HCT116 (cell line): ENCODE data around the gene CTNNA1. TPM values are rescaled to one million over a fixed set of nuclear protein-coding genes. Genes with fewer than 3 reads are reported as not detected.

Experiments
- ATAC-seq: fragments of 200-7000 bp; cut with Tn5 transposase; 2 replicates; pipeline ENCODE4 v1.9.1; 2020; ENCODE audit warnings: mild to moderate bottlenecking, moderate library complexity
- BruUV-seq: library from RNA; stranded (reverse); fragments of 400-500 nt; replicated peaks from 2 replicates; lab custom pipeline; 2021; lab: Mats Ljungman, UMichigan
- CTCF ChIA-PET: fragments of 300-600 bp; sonication (Branson Sonifier 250); formaldehyde crosslinking; loops from one replicate; lab custom pipeline; 2021; ENCODE audit warnings: antibody characterized with exemption; lab: Charles Lee
- POLR2A ChIA-PET: fragments of 300-600, 350-600 bp; sonication (Branson Sonifier 250); formaldehyde crosslinking; loops from one replicate; lab custom pipeline; 2021; ENCODE audit warnings: antibody characterized with exemption; lab: Charles Lee
- RAD21 ChIA-PET, 2 experiments: fragments of 300-600 bp; sonication (Branson Sonifier 250); formaldehyde crosslinking; loops; one replicate each; lab custom pipeline; 2023; ENCODE audit warnings: low total read pairs in 2 of 2; ENCODE audit not compliant: uncharacterized antibody in 2 of 2, unreplicated experiment in 2 of 2, low non-redundant PET in 1 of 2; lab: Charles Lee
- DNase-seq: peaks from one replicate; pipeline ENCODE4 v3.0.0-alpha.2; 2010; ENCODE audit warnings: low read depth, low spot score
- H2AFZ ChIP-seq: fragments of 200-600 bp; shearing (Covaris generic), sonication (generic); 2 replicates; pipeline ENCODE4 v1.6.1; 2017; ENCODE audit warnings: low read depth, mixed run types, mixed read lengths, antibody characterized with exemption, low read length; ENCODE audit not compliant: poor library complexity, severe bottlenecking
- H3K27ac ChIP-seq: 2 replicates; pipeline ENCODE4 v1.5.1; 2012; ENCODE audit warnings: low read depth, low read length
- H3K27me3 ChIP-seq: fragments of 200-600 bp; sonication (generic); 2 replicates; pipeline ENCODE4 v1.6.1; 2016; ENCODE audit warnings: mixed run types, low read length, mixed read lengths; ENCODE audit not compliant: insufficient read depth
- H3K36me3 ChIP-seq, 2 experiments: fragments of 200-500 bp in 1 of 2; fragments of 200-600 bp in 1 of 2; sonication (Bioruptor generic) in 1 of 2; sonication (generic) in 1 of 2; 2 replicates each; pipeline versions ENCODE4 v1.5.1 to v1.6.1; 2014 to 2016; ENCODE audit warnings: low read length in 2 of 2, inconsistent platforms in 1 of 2, mixed read lengths in 1 of 2, mixed run types in 1 of 2; ENCODE audit not compliant: insufficient read depth in 2 of 2, control insufficient read depth in 1 of 2
- H3K4me1 ChIP-seq, 2 experiments: fragments of 200-600 bp in 1 of 2; sonication (generic) in 1 of 2; 2 replicates each; pipeline versions ENCODE4 v1.5.1 to v1.6.1; 2012 to 2017; ENCODE audit warnings: low read length in 2 of 2, inconsistent platforms in 1 of 2, mild to moderate bottlenecking in 1 of 2, mixed read lengths in 1 of 2, mixed run types in 1 of 2, moderate library complexity in 1 of 2; ENCODE audit not compliant: insufficient read depth in 2 of 2, control insufficient read depth in 1 of 2
- H3K4me2 ChIP-seq: fragments of 200-600 bp; sonication (generic); 2 replicates; pipeline ENCODE4 v1.6.1; 2017; ENCODE audit warnings: mixed run types, low read length, mixed read lengths
- H3K4me3 ChIP-seq, 2 experiments: fragments of 200-600 bp in 1 of 2; sonication (generic) in 1 of 2; replicated peaks in 1 of 2; 2 replicates each; pipeline ENCODE4 v1.5.1; 2011 to 2016; ENCODE audit warnings: low read length in 2 of 2, control low read depth in 1 of 2, low read depth in 1 of 2, mild to moderate bottlenecking in 1 of 2, mixed read lengths in 1 of 2, mixed run types in 1 of 2
- H3K79me2 ChIP-seq: fragments of 200-600 bp; sonication (generic); 2 replicates; pipeline ENCODE4 v1.6.1; 2017; ENCODE audit warnings: mild to moderate bottlenecking, mixed run types, low read length, moderate library complexity, mixed read lengths; ENCODE audit not compliant: insufficient read depth
- H3K9ac ChIP-seq: fragments of 200-600 bp; sonication (generic); 2 replicates; pipeline ENCODE4 v1.6.1; 2016; ENCODE audit warnings: low read length, mixed read lengths
- H3K9me2 ChIP-seq: fragments of 200-600 bp; sonication (generic), shearing (Covaris generic); 2 replicates; pipeline ENCODE4 v1.6.1; 2017; ENCODE audit warnings: mixed run types, mild to moderate bottlenecking, moderate library complexity; ENCODE audit not compliant: insufficient read depth
- H3K9me3 ChIP-seq, 2 experiments: fragments of 200-500 bp in 1 of 2; fragments of 200-600 bp in 1 of 2; sonication (Bioruptor generic) in 1 of 2; sonication (generic) in 1 of 2; 2 replicates each; pipeline ENCODE4 v1.6.1; 2014 to 2017; ENCODE audit warnings: low read length in 2 of 2, mixed read lengths in 2 of 2, inconsistent platforms in 1 of 2, low read depth in 1 of 2, mild to moderate bottlenecking in 1 of 2, mixed run types in 1 of 2, moderate library complexity in 1 of 2; ENCODE audit not compliant: control insufficient read depth in 1 of 2, insufficient read depth in 1 of 2
- H4K20me1 ChIP-seq: fragments of 200-600 bp; sonication (generic), shearing (Covaris generic); 2 replicates; pipeline ENCODE4 v1.6.1; 2017; ENCODE audit warnings: mixed run types, mild to moderate bottlenecking, moderate library complexity; ENCODE audit not compliant: insufficient read depth
- CBX3 ChIP-seq: IDR thresholded peaks from 2 replicates; pipeline ENCODE4 v1.6.1; 2012; ENCODE audit warnings: low read depth
- CEBPB ChIP-seq: IDR thresholded peaks from 2 replicates; pipeline ENCODE4 v1.6.1; 2012; ENCODE audit warnings: low read depth
- CTCF ChIP-seq, 3 experiments: fragments of 200-600 bp in 1 of 3; sonication (generic) in 1 of 3; IDR thresholded peaks in 2 of 3; conservative IDR thresholded peaks in 1 of 3; 2 replicates each; pipeline ENCODE4 v1.5.1; 2012 to 2017; ENCODE audit warnings: low read depth in 2 of 3, low read length in 2 of 3, antibody characterized with exemption in 1 of 3, borderline replicate concordance in 1 of 3, control low read depth in 1 of 3, mild to moderate bottlenecking in 1 of 3, mixed read lengths in 1 of 3, mixed run types in 1 of 3, moderate library complexity in 1 of 3; ENCODE audit not compliant: insufficient read depth in 1 of 3
- EGR1 ChIP-seq: IDR thresholded peaks from 2 replicates; pipeline ENCODE4 v1.6.1; 2012; ENCODE audit warnings: low read depth
- EZH2phosphoT487 ChIP-seq: fragments of 200-600 bp; IDR thresholded peaks from 2 replicates; pipeline ENCODE4 v1.6.1; 2018; ENCODE audit warnings: antibody characterized with exemption, borderline replicate concordance
- JUND ChIP-seq: IDR thresholded peaks from 2 replicates; pipeline ENCODE4 v1.6.1; 2012
- RAD21 ChIP-seq: IDR thresholded peaks from 2 replicates; pipeline ENCODE4 v1.6.1; 2012; ENCODE audit warnings: low read depth, mild to moderate bottlenecking
- SIN3A ChIP-seq: IDR thresholded peaks from 2 replicates; pipeline ENCODE4 v1.6.1; 2012; ENCODE audit warnings: low read depth
- SP1 ChIP-seq: IDR thresholded peaks from 2 replicates; pipeline ENCODE4 v1.6.1; 2012; ENCODE audit warnings: low read depth
- ZBTB33 ChIP-seq: IDR thresholded peaks from 2 replicates; pipeline ENCODE4 v1.6.1; 2011; ENCODE audit warnings: mild to moderate bottlenecking, low read length, moderate library complexity; ENCODE audit not compliant: insufficient replicate concordance; ENCODE audit errors: extremely low read depth
- intact Hi-C: fragments of 100-400 bp; cut with micrococcal nuclease; formaldehyde crosslinking; loops from 2 replicates; pipeline ENCODE4 v1.10.0; 2022
- total RNA-seq: library from RNA; stranded (reverse); gene quantifications from one replicate; pipeline ENCODE4 v1.2.1, GENCODE V29; 2021; ENCODE audit not compliant: unreplicated experiment
- TF ChIP-seq, protein P1 (sequence below): IDR thresholded peaks from 2 replicates; pipeline ENCODE4 v1.6.1; 2012; ENCODE audit warnings: low read depth

CTNNA1 gene
- total RNA-seq, 1 experiment from 2014 or later = 313 TPM

DNA sequence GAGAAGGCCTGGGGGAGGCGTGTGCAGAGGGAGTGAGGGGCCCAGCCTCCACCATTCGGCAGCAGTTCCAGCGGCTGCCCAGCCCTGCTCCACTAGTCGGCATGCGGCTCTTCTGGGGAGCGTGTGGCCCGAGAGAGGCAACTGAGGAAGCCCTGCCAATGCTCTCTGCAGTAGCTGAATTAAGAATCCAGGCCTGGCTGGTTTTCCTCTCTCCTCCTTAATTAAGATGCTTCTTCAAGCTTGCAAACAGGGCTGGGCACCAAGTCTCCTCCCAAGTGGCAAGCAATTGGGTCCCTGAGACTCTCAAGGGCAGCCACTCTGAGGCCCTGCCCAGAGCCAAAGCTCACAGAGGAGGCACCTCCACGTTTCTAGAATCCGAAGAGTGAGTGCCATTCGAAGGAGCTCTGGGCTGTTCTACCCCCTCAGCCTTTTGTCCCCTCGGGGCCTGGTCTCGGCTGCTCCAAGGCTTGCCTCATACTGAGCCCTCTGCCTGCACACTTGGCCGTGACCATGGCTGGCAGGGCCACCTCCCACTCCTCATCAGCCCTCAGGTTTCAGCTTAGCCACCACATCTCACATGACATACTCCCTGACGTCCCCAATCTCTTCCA is 197.3 kb downstream of the CTNNA1 start:
- DNase-seq = no peak
- CTCF ChIA-PET = no interaction called here

DNA sequence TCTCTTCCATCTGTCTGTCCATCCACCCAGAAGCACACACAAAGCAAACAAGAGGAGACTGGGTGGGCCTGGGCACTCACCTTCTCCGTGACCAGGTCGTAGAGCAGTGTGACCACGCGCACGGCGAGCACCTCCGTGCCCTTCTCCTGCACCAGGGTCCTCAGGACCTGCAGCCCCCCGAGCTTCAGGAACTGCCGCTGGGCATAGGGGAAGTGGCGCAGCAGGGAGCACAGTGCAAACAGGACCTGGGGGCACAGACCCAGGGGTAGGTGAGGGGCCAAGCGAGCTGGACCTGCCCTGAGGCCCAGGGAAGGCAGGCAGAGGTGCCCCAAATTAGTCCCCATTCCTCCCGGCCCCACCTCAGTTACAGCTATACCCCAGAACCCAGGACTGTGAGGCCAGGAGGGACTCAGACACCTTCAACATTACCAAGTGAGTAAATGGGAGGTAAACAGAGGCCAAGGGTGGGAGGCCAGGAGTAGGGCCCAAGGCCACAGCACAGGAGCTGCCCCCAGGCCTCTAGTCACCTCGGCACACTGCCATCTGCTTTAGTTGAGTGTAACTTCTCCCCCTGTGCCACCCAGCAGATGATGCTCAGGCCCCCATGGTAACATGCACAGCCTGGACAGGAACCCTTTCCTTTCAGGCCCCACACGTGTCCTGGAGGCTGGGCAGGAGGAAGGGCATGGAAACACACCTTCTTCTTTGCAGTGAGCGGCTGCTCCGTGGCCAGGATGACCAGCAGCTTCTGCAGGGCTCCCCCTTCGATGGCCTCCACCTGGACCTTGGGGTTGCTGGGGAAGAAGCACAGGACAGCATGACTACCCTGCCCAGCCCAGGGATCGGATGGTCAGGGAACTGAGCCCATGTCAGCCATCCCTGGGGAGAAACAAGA is 198.1 kb downstream of the CTNNA1 start:
- H3K27ac ChIP-seq = no peak overlapping the region
- RAD21 ChIA-PET = no interaction called here
- TF ChIP-seq JUND (no peak), CBX3 (no peak), CEBPB (no peak), CTCF (IDR thresholded peaks at IDR 0.05 in 2 of 3, conservative IDR thresholded peaks at IDR 0.05 in 1 of 3; ENCODE audit: borderline replicate concordance in 1 of 3, insufficient read depth in 1 of 3, low read depth in 2 of 3, low read length in 2 of 3) (no peak), EGR1 (no peak), ZBTB33 (no peak), SIN3A (no peak)
- TF ChIP-seq, protein P1, sequence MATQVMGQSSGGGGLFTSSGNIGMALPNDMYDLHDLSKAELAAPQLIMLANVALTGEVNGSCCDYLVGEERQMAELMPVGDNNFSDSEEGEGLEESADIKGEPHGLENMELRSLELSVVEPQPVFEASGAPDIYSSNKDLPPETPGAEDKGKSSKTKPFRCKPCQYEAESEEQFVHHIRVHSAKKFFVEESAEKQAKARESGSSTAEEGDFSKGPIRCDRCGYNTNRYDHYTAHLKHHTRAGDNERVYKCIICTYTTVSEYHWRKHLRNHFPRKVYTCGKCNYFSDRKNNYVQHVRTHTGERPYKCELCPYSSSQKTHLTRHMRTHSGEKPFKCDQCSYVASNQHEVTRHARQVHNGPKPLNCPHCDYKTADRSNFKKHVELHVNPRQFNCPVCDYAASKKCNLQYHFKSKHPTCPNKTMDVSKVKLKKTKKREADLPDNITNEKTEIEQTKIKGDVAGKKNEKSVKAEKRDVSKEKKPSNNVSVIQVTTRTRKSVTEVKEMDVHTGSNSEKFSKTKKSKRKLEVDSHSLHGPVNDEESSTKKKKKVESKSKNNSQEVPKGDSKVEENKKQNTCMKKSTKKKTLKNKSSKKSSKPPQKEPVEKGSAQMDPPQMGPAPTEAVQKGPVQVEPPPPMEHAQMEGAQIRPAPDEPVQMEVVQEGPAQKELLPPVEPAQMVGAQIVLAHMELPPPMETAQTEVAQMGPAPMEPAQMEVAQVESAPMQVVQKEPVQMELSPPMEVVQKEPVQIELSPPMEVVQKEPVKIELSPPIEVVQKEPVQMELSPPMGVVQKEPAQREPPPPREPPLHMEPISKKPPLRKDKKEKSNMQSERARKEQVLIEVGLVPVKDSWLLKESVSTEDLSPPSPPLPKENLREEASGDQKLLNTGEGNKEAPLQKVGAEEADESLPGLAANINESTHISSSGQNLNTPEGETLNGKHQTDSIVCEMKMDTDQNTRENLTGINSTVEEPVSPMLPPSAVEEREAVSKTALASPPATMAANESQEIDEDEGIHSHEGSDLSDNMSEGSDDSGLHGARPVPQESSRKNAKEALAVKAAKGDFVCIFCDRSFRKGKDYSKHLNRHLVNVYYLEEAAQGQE = no peak
- no peak overlapping the region for H3K4me2 ChIP-seq
- CTCF ChIA-PET = no interaction called here
- H3K9me2 ChIP-seq = no peaks in the 10 kb centered on the region
- no TSS peak for BruUV-seq
- H3K79me2 ChIP-seq = no peaks in the 10 kb centered on the region
- H3K36me3 ChIP-seq = no peaks in the 10 kb centered on the region
- intact Hi-C loops = no loop called here
- H3K9ac ChIP-seq = no peak overlapping the region
- no peak for DNase-seq
- no peak for ATAC-seq
- no peaks in the 10 kb centered on the region for H3K27me3 ChIP-seq
- H3K4me3 ChIP-seq = no peak overlapping the region
- no peaks in the 10 kb centered on the region for H4K20me1 ChIP-seq
- no peaks in the 10 kb centered on the region for H3K4me1 ChIP-seq
- POLR2A ChIA-PET = no interaction called here
- H3K9me3 ChIP-seq = no peaks in the 10 kb centered on the region
- H2AFZ ChIP-seq = no peak overlapping the region

More for the DNA sequence above, 197.3 kb downstream of the CTNNA1 start:
- Histone ChIP-seq H2AFZ (no peak overlapping the region), H3K9me2 (no peaks in the 10 kb centered on the region), H3K9me3 (no peaks in the 10 kb centered on the region), H3K27ac (no peak overlapping the region), H3K27me3 (no peaks in the 10 kb centered on the region), H3K4me1 (no peaks in the 10 kb centered on the region), H3K4me3 (no peak overlapping the region), H3K36me3 (no peaks in the 10 kb centered on the region), H4K20me1 (no peaks in the 10 kb centered on the region)
- BruUV-seq = no TSS peak
- no peak for ATAC-seq
- POLR2A ChIA-PET = no interaction called here
- no peak for TF ChIP-seq EGR1
- TF ChIP-seq SP1 = no peak
- TF ChIP-seq EZH2phosphoT487 = no peak
- no peak for TF ChIP-seq RAD21
- TF ChIP-seq, all 23 proteins: peak for 0
- RAD21 ChIA-PET = no interaction called here
- H3K9ac ChIP-seq = no peak overlapping the region
- no peak overlapping the region for H3K4me2 ChIP-seq
- H3K79me2 ChIP-seq = no peaks in the 10 kb centered on the region
- intact Hi-C loops = no loop called here
